Endothelial cell of umbilical vein (primary cell): ENCODE measurements around the gene RAB31. TPM values are rescaled to one million over a fixed set of nuclear protein-coding genes. Genes with fewer than 3 reads are reported as not detected.

Source experiments
- BruUV-seq: library from RNA; stranded (reverse); fragments of 400-500 nt; replicated peaks from 2 replicates; lab custom pipeline; 2021; lab: Mats Ljungman, UMichigan
- CTCF ChIA-PET: fragments of 300-600, 350-600 bp; sonication (Branson Sonifier 250); formaldehyde crosslinking; loops from one replicate; lab custom pipeline; 2021; ENCODE audit warnings: antibody characterized with exemption, inconsistent platforms; lab: Charles Lee
- POLR2A ChIA-PET: fragments of 300-600, 350-600 bp; sonication (Branson Sonifier 250); formaldehyde crosslinking; loops from one replicate; lab custom pipeline; 2021; ENCODE audit warnings: antibody characterized with exemption, inconsistent platforms; lab: Charles Lee
- DNase-seq: peaks from one replicate; pipeline ENCODE4 v3.0.0-alpha.2; 2011; ENCODE audit warnings: low read depth, low spot score
- FAIRE-seq: peaks from 2 replicates; lab custom pipeline; 2011; peaks lifted over from hg19 to GRCh38; lab: Jason Lieb, UNC
- H2AFZ ChIP-seq: 2 replicates; pipeline ENCODE4 v1.6.0; 2012; ENCODE audit warnings: low read depth, low read length, control low read depth, inconsistent platforms
- H3K27ac ChIP-seq: 2 replicates; pipeline ENCODE4 v1.5.1; 2011; ENCODE audit warnings: low read depth, mild to moderate bottlenecking, control low read depth, low read length, moderate library complexity; ENCODE audit not compliant: insufficient read depth
- H3K27me3 ChIP-seq, 2 experiments: 2 replicates each; pipeline versions ENCODE4 v1.6.0 to v1.6.1; 2011; ENCODE audit warnings: low read length in 2 of 2, mixed read lengths in 1 of 2; ENCODE audit not compliant: control insufficient read depth in 2 of 2, insufficient read depth in 2 of 2
- H3K36me3 ChIP-seq, 2 experiments: 2 replicates in 1 of 2; 3 replicates in 1 of 2; pipeline ENCODE4 v1.5.1; 2011; ENCODE audit warnings: low read length in 2 of 2, mild to moderate bottlenecking in 1 of 2, moderate library complexity in 1 of 2; ENCODE audit not compliant: control insufficient read depth in 2 of 2, insufficient read depth in 2 of 2; ENCODE audit errors: extremely low read depth in 1 of 2
- H3K4me1 ChIP-seq: 3 replicates; pipeline ENCODE4 v1.5.1; 2011; ENCODE audit warnings: mild to moderate bottlenecking, low read length; ENCODE audit not compliant: control insufficient read depth, insufficient read depth; ENCODE audit errors: extremely low read depth
- H3K4me2 ChIP-seq: 2 replicates; pipeline ENCODE4 v1.6.1; 2011; ENCODE audit warnings: low read length, control low read depth, mixed read lengths; ENCODE audit not compliant: insufficient read depth
- H3K4me3 ChIP-seq, 3 experiments: fragments of 200-600 bp in 1 of 3; sonication (generic), shearing (Covaris generic) in 1 of 3; replicated peaks in 1 of 3; 2 replicates each; pipeline ENCODE4 v1.5.1; 2011 to 2016; ENCODE audit warnings: control low read depth in 3 of 3, low read length in 3 of 3, mild to moderate bottlenecking in 2 of 3, inconsistent platforms in 1 of 3, low read depth in 1 of 3, moderate library complexity in 1 of 3; ENCODE audit not compliant: insufficient read depth in 1 of 3
- H3K79me2 ChIP-seq: 2 replicates; pipeline ENCODE4 v1.6.0; 2012; ENCODE audit warnings: low read length, inconsistent platforms; ENCODE audit not compliant: control insufficient read depth, insufficient read depth
- H3K9ac ChIP-seq: replicated peaks from 2 replicates; pipeline ENCODE3; 2011; ENCODE audit warnings: low read length, control low read depth; ENCODE audit not compliant: insufficient read depth; ENCODE audit errors: extremely low read depth
- H3K9me1 ChIP-seq: replicated peaks from 3 replicates; pipeline ENCODE4 v1.6.0; 2011; ENCODE audit warnings: mild to moderate bottlenecking, low read length; ENCODE audit not compliant: control insufficient read depth, insufficient read depth; ENCODE audit errors: extremely low read depth
- H3K9me3 ChIP-seq: replicated peaks from 2 replicates; pipeline ENCODE4 v1.5.1; 2012; ENCODE audit warnings: low read length, inconsistent platforms; ENCODE audit not compliant: control insufficient read depth, insufficient read depth
- H4K20me1 ChIP-seq: replicated peaks from 2 replicates; pipeline ENCODE3; 2011; ENCODE audit warnings: mild to moderate bottlenecking, low read length; ENCODE audit not compliant: control insufficient read depth, insufficient read depth; ENCODE audit errors: extremely low read depth
- CTCF ChIP-seq, 2 donors: IDR thresholded peaks; 1 replicate in 1 of 2; 2 replicates in 1 of 2; pipeline ENCODE4 v1.5.1; 2011; ENCODE audit warnings: low read length in 2 of 2, mild to moderate bottlenecking in 2 of 2, moderate library complexity in 2 of 2, control low read depth in 1 of 2, inconsistent platforms in 1 of 2, low read depth in 1 of 2; ENCODE audit not compliant: insufficient read depth in 1 of 2; ENCODE audit errors: extremely low read depth in 1 of 2
- EZH2 ChIP-seq: IDR thresholded peaks from 2 replicates; pipeline ENCODE4 v1.6.1; 2012; ENCODE audit warnings: borderline replicate concordance, low read depth, mild to moderate bottlenecking, moderate library complexity, low read length, inconsistent platforms; ENCODE audit not compliant: severe bottlenecking
- FOS ChIP-seq: IDR thresholded peaks from 2 replicates; pipeline ENCODE4 v1.6.1; 2011; ENCODE audit warnings: mild to moderate bottlenecking, low read length, moderate library complexity, borderline replicate concordance; ENCODE audit not compliant: insufficient read depth
- GATA2 ChIP-seq: IDR thresholded peaks from 2 replicates; pipeline ENCODE4 v1.7.0; 2011; ENCODE audit warnings: low read depth, mild to moderate bottlenecking, moderate library complexity, mixed read lengths, low read length; ENCODE audit not compliant: insufficient read length, insufficient read depth
- JUN ChIP-seq: IDR thresholded peaks from 2 replicates; pipeline ENCODE4 v1.6.1; 2011; ENCODE audit warnings: borderline replicate concordance, low read depth; ENCODE audit not compliant: insufficient read length, insufficient read depth
- MAX ChIP-seq: IDR thresholded peaks from 2 replicates; pipeline ENCODE4 v1.6.1; 2011; ENCODE audit not compliant: insufficient read depth, insufficient read length
- MYC ChIP-seq: IDR thresholded peaks from one replicate; pipeline ENCODE4 v1.6.1; 2011; ENCODE audit warnings: mild to moderate bottlenecking, low read depth, low read length
- POLR2A ChIP-seq: IDR thresholded peaks from 2 replicates; pipeline ENCODE4 v1.6.1; 2012; ENCODE audit warnings: low read depth, mild to moderate bottlenecking, control low read depth, low read length
- POLR2AphosphoS5 ChIP-seq: IDR thresholded peaks from 2 replicates; pipeline ENCODE4 v1.6.1; 2012; ENCODE audit warnings: low read depth, mild to moderate bottlenecking, control low read depth, low read length, moderate library complexity; ENCODE audit not compliant: insufficient read depth
- dilution Hi-C: fragments of 300-500 bp; cut with MboI; formaldehyde crosslinking; loops from one replicate; pipeline ENCODE4 v1.15.0; 2019; ENCODE audit warnings: low sequenced_read_pairs; ENCODE audit not compliant: extremely low pct_ligation_motif_present
- intact Hi-C: fragments of 100-400 bp; cut with micrococcal nuclease; formaldehyde crosslinking; loops from one replicate; pipeline ENCODE4 v1.10.0; 2022
- polyA plus RNA-seq, 4 experiments: library from polyadenylated mRNA; depleted of rRNA in 3 of 4; stranded (reverse) in 3 of 4; unstranded in 1 of 4; fragments of >200 nt; gene quantifications; 2 replicates each; pipeline versions ENCODE4 v1.2.1 to v1.2.3, GENCODE V29; 2011 to 2012; ENCODE audit warnings: missing spikeins in 1 of 4
- total RNA-seq: library from RNA; stranded (reverse); gene quantifications from 2 replicates; pipeline ENCODE4 v1.2.3, GENCODE V29; 2021

RAB31 gene
- total and polyA plus RNA-seq, 2 donors (not counting 3 experiments of a cell fraction or from before 2014, with no cell fraction given), result 30.5 TPM

GRCh38 chr18:9845256-9845655, 137.2 kb downstream of the RAB31 start:
- TF ChIP-seq CTCF (IDR thresholded peaks at IDR 0.05; ENCODE audit: extremely low read depth in 1 of 2, insufficient read depth in 1 of 2, low read depth in 1 of 2, low read length in 2 of 2) (no peak), MYC (no peak)
- POLR2A ChIA-PET, result no interaction called here
- dilution Hi-C loops (no loop called here), intact Hi-C loops (no loop called here)
- H3K27me3 ChIP-seq, result no peaks in the 10 kb centered on the region
- H3K4me2 ChIP-seq, result no peak overlapping the region
- H3K4me3 ChIP-seq, result no peak overlapping the region
- H3K36me3 ChIP-seq, result no peaks in the 10 kb centered on the region
- H4K20me1 ChIP-seq, result no peaks in the 10 kb centered on the region
- no peak overlapping the region for H3K9ac ChIP-seq
- CTCF ChIA-PET, result interaction anchor here (1.8 kb wide), 1 partner anchor 9 kb away, joined by 10 read pairs; no protein-coding TSS in a partner anchor
- H2AFZ ChIP-seq, result no peak overlapping the region
- H3K9me3 ChIP-seq, result no peaks in the 10 kb centered on the region
- no peaks in the 10 kb centered on the region for H3K9me1 ChIP-seq
- H3K79me2 ChIP-seq, result no peaks in the 10 kb centered on the region
- H3K27ac ChIP-seq, result no peak overlapping the region
- FAIRE-seq (no peak), DNase-seq (no peak)
- H3K4me1 ChIP-seq, result peaks cover 11% of the 10 kb centered on the region
- BruUV-seq, result no TSS peak

GRCh38 chr18:9846162-9846925, 138.2 kb downstream of the RAB31 start:
- Histone ChIP-seq H3K9ac (no peak overlapping the region), H3K4me1 (peaks cover 11% of the 10 kb centered on the region), H3K27me3 (no peaks in the 10 kb centered on the region), H3K9me3 (no peaks in the 10 kb centered on the region), H3K4me3 (no peak overlapping the region), H3K36me3 (no peaks in the 10 kb centered on the region), H3K27ac (no peak overlapping the region), H4K20me1 (no peaks in the 10 kb centered on the region), H3K4me2 (no peak overlapping the region), H3K79me2 (no peaks in the 10 kb centered on the region), H2AFZ (no peak overlapping the region), H3K9me1 (no peaks in the 10 kb centered on the region)
- intact Hi-C loops, result no loop called here
- peak; percentile 84 for FAIRE-seq
- peak; percentile 43 for DNase-seq
- no peak for TF ChIP-seq POLR2AphosphoS5
- TF ChIP-seq JUN, result no peak
- no peak for TF ChIP-seq MYC
- TF ChIP-seq POLR2A, result no peak
- TF ChIP-seq GATA2, result no peak
- no peak for TF ChIP-seq CTCF (IDR thresholded peaks at IDR 0.05; ENCODE audit: extremely low read depth in 1 of 2, insufficient read depth in 1 of 2, low read depth in 1 of 2, low read length in 2 of 2)
- TF ChIP-seq MAX, result no peak
- TF ChIP-seq EZH2, result no peak
- TF ChIP-seq FOS, result no peak
- ChIA-PET CTCF (interaction anchor here (0.8 to 1.8 kb wide), 5 partner anchors 8 to 271 kb away, joined by 3 to 10 read pairs (median 4); no protein-coding TSS in a partner anchor), POLR2A (interaction anchor here (0.7 kb wide), 1 partner anchor 70 kb away, joined by 3 read pairs; no protein-coding TSS in a partner anchor)
- BruUV-seq, result no TSS peak
- dilution Hi-C loops, result no loop called here
